ENCODE data around the gene PIBF1.

The PIBF1 gene

DNA sequence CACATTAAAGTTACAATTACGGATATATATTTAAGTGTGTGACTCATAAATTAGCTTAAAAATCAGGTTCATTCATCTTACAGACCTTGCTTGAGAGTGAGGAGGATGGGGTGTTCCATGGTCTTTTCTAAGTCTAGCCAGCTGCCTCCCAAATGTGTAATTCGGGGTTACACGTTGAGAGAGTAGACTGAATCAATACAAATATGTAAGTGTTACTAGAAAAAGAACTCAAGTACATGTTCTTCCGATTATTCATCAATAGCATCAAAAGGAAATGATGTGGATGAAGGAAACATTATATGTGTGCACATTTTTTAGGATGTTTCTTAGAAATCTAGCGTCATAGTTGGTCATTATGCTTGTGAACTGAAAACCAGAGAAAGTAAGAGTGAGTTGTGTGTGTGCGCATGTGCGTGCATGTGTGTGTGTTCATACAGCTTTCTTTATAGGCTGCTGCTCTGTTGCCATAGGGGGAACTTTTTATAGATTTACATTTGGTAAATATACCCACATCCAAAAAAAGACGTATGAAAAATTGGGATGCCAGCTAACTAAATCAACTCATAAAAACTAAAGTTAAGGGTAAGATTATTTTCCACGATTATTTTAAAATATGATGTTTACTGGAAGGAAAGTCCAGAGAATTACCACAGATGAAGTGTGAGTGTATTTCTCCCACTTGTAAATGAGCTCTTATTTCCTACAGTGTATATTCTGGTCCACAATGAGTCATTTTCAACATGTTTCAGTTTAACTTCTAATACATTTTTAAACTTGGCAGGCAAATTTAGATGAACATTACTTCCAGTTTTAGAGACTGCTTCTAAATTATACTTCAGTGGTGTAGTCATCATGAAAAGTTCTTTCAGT is 82.4 kb downstream of the PIBF1 start:
- no peak overlapping the region for H3K27ac ChIP-seq
- DNase-seq (ENCODE audit: low spot score) = no peak
- ChIA-PET CTCF (interaction anchor here (0.7 kb wide), 1 partner anchor 16 kb away, joined by 7 read pairs; no protein-coding TSS in a partner anchor), POLR2A (ENCODE audit: low non-redundant PET) (no interaction called here)
- no peak for TF ChIP-seq CTCF (conservative IDR thresholded peaks at IDR 0.05; ENCODE audit: low read depth)

DNA sequence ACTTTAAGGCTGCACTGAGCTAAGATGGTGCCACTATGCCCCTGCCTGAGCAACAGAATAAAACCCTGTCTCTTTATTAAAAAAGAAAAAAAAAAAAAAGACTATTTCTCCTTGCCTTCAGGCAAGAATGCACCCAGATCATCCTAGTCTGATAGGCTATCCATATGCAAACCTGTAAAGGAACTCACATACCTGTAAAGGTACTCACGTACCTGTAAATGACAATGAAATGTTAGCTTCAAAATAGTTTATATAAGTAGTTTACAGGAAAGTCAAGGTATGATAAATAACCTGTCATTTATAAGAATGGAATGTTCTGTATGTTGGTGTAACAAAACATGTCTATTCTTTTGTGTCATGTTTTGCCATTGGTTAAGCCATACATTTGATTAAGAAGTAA is 86.3 kb downstream of the PIBF1 start:
- no peak for DNase-seq (ENCODE audit: low spot score)
- ChIA-PET CTCF (interaction anchor here (0.6 kb wide), 2 partner anchors 25 to 297 kb away, joined by 3 to 4 read pairs; no protein-coding TSS in a partner anchor), POLR2A (ENCODE audit: low non-redundant PET) (no interaction called here)
- TF ChIP-seq CTCF (conservative IDR thresholded peaks at IDR 0.05; ENCODE audit: low read depth) = no peak
- no peak overlapping the region for H3K27ac ChIP-seq

- POLR2A ChIA-PET (ENCODE audit: low non-redundant PET) = no interaction called here
- no peak overlapping the region for H3K27ac ChIP-seq
- CTCF ChIA-PET = no interaction called here
- no peak for DNase-seq (ENCODE audit: low spot score)
- TF ChIP-seq CTCF (conservative IDR thresholded peaks at IDR 0.05; ENCODE audit: low read depth) = no peak
These were observed 93.3 kb downstream of the PIBF1 start for GRCh38 chr13:72875233-72875632.

DNA sequence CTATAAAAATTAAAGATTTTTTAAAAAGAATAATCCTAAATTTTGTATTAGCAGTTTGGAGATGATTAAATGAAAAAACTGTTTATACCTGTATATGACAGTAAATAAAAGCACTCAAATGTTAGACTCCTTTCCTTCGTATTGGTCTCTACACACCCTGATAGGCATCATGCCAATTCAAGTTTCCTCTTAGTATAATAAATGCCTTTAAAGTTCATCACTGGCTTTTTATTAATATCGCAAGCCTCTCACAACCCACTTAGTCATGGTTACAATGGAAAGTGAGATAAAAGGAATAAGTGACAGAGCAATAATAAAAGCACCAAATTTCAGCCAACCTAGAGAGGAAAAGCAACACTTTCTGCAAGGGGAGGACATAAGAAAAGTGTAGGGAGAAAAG is 102.2 kb downstream of the PIBF1 start:
- DNase-seq (ENCODE audit: low spot score) = no peak
- no peak overlapping the region for H3K27ac ChIP-seq
- no peak for TF ChIP-seq CTCF (conservative IDR thresholded peaks at IDR 0.05; ENCODE audit: low read depth)
- ChIA-PET POLR2A (ENCODE audit: low non-redundant PET) (no interaction called here), CTCF (no interaction called here)

GRCh38 chr13:72886272-72887067 is 104.5 kb downstream of the PIBF1 start:
- no peak for TF ChIP-seq CTCF (conservative IDR thresholded peaks at IDR 0.05; ENCODE audit: low read depth)
- H3K27ac ChIP-seq = no peak overlapping the region
- DNase-seq (ENCODE audit: low spot score) = no peak
- CTCF ChIA-PET = interaction anchor here (0.7 kb wide), 2 partner anchors 15 to 811 kb away, joined by 3 read pairs; no protein-coding TSS in a partner anchor
- POLR2A ChIA-PET (ENCODE audit: low non-redundant PET) = no interaction called here

DNA sequence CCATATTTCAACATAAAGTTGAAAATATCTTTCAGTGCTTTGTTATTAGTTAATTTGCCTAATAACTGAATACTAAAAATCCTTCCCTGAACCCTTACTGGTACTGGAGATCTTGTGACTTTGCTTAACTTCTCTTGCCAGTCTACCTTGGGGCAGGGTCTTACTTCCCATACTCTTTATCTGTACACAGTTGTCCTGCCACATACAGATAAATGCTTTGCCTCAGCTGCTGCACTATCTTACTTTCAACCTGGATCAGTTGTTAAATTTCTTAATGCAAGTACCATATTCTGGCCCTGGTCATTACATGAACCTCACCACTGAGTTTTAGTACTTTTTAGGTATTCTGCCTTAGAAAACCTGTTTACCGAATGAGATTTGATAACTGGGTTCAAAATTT is 107.6 kb downstream of the PIBF1 start:
- H3K27ac ChIP-seq = no peak overlapping the region
- ChIA-PET CTCF (no interaction called here), POLR2A (ENCODE audit: low non-redundant PET) (no interaction called here)
- no peak for TF ChIP-seq CTCF (conservative IDR thresholded peaks at IDR 0.05; ENCODE audit: low read depth)
- no peak for DNase-seq (ENCODE audit: low spot score)
